Spinal cord (tissue), 10 donors: ENCODE results near the gene ARL11. TPM values are rescaled to one million over a fixed set of nuclear protein-coding genes. Genes with fewer than 3 reads are reported as not detected.

Experiments used
- DNase-seq, 6 donors: peaks; one replicate each; pipeline versions ENCODE4 v3.0.0 to v3.0.0-alpha.2; 2013 to 2015; ENCODE audit warnings: low spot score in 6 of 6, low read depth in 4 of 6
- H3K27ac ChIP-seq: one replicate; pipeline ENCODE4 v1.5.1; 2013; ENCODE audit warnings: low read depth, low read length, control low read depth
- H3K27me3 ChIP-seq: one replicate; pipeline ENCODE4 v1.6.1; 2013; ENCODE audit warnings: low read length; ENCODE audit not compliant: control insufficient read depth, insufficient read depth
- H3K36me3 ChIP-seq: one replicate; pipeline ENCODE4 v1.6.1; 2013; ENCODE audit warnings: low read length; ENCODE audit not compliant: control insufficient read depth, insufficient read depth
- H3K4me1 ChIP-seq: one replicate; pipeline ENCODE4 v1.6.1; 2013; ENCODE audit warnings: low read length; ENCODE audit not compliant: control insufficient read depth, insufficient read depth
- H3K4me3 ChIP-seq: one replicate; pipeline ENCODE4 v1.5.1; 2013; ENCODE audit warnings: low read depth, low read length, control low read depth
- H3K9me3 ChIP-seq: one replicate; pipeline ENCODE4 v1.6.1; 2013; ENCODE audit warnings: low read length; ENCODE audit not compliant: control insufficient read depth, insufficient read depth
- WGBS: methylation state at CpG from one replicate; pipeline ENCODE4 v1.1.5; 2013; ENCODE audit warnings: missing lambda C conversion rate; ENCODE audit not compliant: insufficient coverage; 5-methylcytosine and 5-hydroxymethylcytosine counted together
- polyA plus RNA-seq, 2 donors: library from polyadenylated mRNA; unstranded; fragments of 120-200 nt; gene quantifications; one replicate each; pipeline ENCODE4 v1.2.1, GENCODE V29; 2013; ENCODE audit not compliant: insufficient read length in 2 of 2
- total RNA-seq, 2 donors: library from RNA; depleted of rRNA in 1 of 2; stranded (reverse); fragments of 120-200 nt in 1 of 2; fragments of >200 nt in 1 of 2; gene quantifications; one replicate each; pipeline versions ENCODE4 v1.2.3 to v1.2.4, GENCODE V29; 2013 to 2014
- donor health status: healthy.

The ARL11 gene
- total and polyA plus RNA-seq, 4 donors: 0.24 to 0.79 (median 0.38) TPM

DNA sequence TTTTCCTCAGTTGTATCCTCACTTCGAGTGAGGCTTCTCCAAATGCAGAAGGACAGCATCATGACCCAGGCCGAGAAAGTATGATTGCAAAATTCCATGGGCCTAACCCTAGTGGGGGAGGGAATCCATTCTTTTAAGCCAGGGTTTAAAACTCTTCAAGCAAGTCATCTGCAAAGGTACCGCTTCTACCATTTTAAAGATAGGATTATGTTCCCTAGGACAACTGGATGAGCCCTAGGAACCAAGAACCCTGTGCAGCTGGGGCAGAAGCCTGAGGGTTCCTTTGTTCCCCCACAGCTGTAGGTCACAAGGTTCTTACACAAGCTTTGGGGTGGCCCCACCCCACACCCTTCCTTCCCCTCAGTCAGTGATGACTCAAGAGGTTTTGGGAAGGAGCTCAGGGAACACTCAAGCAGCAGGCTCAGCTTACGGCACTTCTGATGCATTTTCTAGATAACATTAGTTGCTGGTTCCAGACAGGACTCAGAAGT is 13.5 kb downstream of the ARL11 start:
- no peak overlapping the region for H3K4me3 ChIP-seq
- no peaks in the 10 kb centered on the region for H3K4me1 ChIP-seq
- no peak overlapping the region for H3K27ac ChIP-seq
- no peaks in the 10 kb centered on the region for H3K27me3 ChIP-seq
- H3K36me3 ChIP-seq: no peaks in the 10 kb centered on the region
- no peaks in the 10 kb centered on the region for H3K9me3 ChIP-seq
- WGBS: 87% methylated on average over 3 of the region's 4 CpGs
- peak in 1 of 6 donors; percentile 15 for DNase-seq

DNA sequence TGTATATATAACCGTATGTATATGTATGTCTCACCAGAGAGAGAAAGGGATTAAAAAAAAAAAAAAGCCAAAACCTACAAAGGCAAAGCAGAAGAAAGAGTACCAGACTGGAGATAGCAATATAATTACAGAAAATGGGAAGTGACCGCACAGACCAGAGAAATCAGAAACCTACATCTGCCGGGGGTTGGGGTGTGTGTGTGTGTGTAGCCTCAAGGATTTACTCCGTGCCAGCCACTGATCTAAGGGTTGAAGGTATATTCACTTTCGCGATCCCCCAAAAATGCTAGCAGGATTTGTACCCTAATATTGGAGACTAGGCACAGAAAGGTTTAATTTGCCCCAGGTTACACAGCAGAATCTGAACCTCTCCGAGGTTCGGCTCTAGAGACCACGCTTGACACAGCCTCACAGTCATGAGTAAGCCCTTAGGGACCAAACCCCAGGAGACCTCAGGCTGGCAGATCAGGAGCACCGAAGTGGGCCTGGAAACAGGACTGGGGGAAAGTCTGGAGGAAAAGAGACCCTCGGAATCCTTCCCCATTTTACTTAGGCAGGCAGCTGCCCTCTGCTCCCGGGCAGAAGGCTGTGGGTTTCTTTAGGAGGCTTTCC is 14.8 kb downstream of the ARL11 start:
- Histone ChIP-seq H3K27ac (no peak overlapping the region), H3K4me1 (no peaks in the 10 kb centered on the region), H3K27me3 (no peaks in the 10 kb centered on the region), H3K36me3 (no peaks in the 10 kb centered on the region), H3K9me3 (no peaks in the 10 kb centered on the region), H3K4me3 (no peak overlapping the region)
- no peak for DNase-seq
- WGBS: 94% methylated on average over 9 of the region's 12 CpGs

DNA sequence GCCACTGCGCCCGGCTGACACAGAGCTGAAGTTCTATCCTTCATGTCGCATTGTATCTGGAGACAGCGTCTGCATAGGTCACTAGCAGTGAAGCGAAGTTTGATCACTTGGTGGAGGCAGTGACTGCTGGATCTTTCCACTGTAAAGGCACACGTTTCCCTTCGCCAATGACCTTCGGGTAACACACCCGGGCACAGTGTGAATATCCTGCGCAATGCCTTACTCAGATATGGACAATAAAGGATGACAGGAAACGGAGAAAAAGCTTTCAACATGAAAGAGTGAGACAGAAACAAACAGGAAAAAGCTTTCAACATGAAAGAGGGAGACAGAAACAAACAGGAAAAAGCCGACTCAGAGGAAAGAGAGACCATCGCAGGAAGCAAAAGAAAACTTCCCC is 17.1 kb downstream of the ARL11 start:
- DNase-seq: no peak
- no peak overlapping the region for H3K4me3 ChIP-seq
- H3K4me1 ChIP-seq: no peaks in the 10 kb centered on the region
- H3K27me3 ChIP-seq: no peaks in the 10 kb centered on the region
- H3K9me3 ChIP-seq: no peaks in the 10 kb centered on the region
- no peak overlapping the region for H3K27ac ChIP-seq
- H3K36me3 ChIP-seq: no peaks in the 10 kb centered on the region
- WGBS: 84% methylated on average over 11 of the region's 13 CpGs

DNA sequence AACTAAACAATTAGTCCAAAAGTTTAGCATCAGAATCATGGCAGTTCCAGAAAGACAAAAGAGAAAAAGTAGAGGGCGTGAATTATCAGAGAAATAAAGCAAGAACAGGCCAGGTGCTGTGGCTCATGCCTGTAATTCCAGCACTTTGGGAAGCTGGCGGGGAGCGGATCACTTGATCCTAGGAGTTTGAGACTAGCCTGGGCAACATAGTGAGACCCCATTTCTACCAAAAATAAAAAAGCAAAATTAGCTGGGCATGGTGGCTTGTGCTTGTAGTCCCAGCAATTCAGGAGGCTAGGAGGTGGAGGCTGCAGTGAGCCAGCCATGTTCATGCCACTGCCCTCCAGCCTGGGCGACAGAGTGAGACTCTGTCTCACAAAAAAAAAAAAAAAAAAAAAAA is 18.4 kb downstream of the ARL11 start:
- no peaks in the 10 kb centered on the region for H3K27me3 ChIP-seq
- WGBS: 89% methylated on average over 1 of the region's 4 CpGs
- no peaks in the 10 kb centered on the region for H3K4me1 ChIP-seq
- H3K27ac ChIP-seq: no peak overlapping the region
- H3K4me3 ChIP-seq: no peak overlapping the region
- no peak for DNase-seq
- no peaks in the 10 kb centered on the region for H3K36me3 ChIP-seq
- no peaks in the 10 kb centered on the region for H3K9me3 ChIP-seq

DNA sequence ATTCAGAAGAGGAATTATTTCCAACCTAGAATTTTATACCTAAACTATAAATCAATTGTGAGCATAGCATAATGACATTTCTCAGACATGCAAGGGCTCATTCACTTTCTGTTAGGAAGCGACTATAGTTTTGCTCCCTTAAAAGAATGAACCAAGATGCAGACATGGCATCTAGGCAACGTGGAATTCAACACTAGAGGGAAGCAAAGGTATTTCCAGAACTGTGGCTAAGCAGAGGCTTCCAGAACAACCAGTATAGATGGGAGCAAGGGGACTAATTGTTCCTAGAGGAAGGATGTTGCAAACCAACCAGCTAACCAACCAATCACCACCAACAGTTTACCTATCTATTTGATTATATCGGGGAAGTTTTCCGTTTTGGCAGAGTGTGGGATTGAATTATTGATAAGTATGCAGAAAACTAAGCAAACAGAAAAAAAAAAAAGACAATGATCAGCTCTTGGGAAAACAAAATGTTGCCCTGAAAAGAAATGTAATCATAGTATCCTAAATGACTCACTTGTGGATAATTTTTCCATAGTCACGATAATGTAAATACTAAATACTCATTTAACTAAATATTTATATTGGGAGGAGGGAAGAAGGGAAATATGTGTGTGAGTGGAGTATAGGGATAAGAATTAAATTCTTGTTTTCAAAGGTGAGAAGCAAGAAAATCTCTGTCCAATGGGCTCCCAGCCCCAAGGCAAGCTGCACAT is 21.1 kb downstream of the ARL11 start:
- no peaks in the 10 kb centered on the region for H3K36me3 ChIP-seq
- H3K4me3 ChIP-seq: no peak overlapping the region
- DNase-seq: peak in 2 of 6 donors; percentile 49 to 72
- no peaks in the 10 kb centered on the region for H3K9me3 ChIP-seq
- H3K27ac ChIP-seq: no peak overlapping the region
- H3K27me3 ChIP-seq: no peaks in the 10 kb centered on the region
- no peaks in the 10 kb centered on the region for H3K4me1 ChIP-seq
- WGBS: no CpG with 5 or more reads among the region's 5 CpGs

DNA sequence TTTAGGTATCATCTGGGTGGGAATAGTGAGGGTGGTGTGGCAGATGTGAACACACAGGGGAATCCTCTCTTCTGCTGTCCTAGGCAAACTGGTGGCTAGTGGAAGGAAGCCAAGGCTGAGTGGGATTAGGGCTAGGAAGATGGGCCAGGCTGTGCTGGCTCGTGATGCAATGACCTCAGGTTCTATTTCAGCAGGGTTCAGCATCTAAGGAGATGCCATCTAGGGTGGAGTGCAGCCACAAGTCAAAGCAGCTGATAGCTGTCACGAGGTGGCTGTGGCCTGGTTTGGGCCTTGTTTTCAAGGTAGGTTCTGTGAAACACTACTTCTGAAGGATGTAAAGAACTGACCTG is 21.6 kb downstream of the ARL11 start:
- 96% methylated on average over 2 of the region's 2 CpGs for whole genome bisulfite sequencing
- Histone ChIP-seq H3K4me3 (no peak overlapping the region), H3K4me1 (no peaks in the 10 kb centered on the region), H3K27ac (no peak overlapping the region), H3K27me3 (no peaks in the 10 kb centered on the region), H3K36me3 (no peaks in the 10 kb centered on the region), H3K9me3 (no peaks in the 10 kb centered on the region)
- no peak for DNase-seq

DNA sequence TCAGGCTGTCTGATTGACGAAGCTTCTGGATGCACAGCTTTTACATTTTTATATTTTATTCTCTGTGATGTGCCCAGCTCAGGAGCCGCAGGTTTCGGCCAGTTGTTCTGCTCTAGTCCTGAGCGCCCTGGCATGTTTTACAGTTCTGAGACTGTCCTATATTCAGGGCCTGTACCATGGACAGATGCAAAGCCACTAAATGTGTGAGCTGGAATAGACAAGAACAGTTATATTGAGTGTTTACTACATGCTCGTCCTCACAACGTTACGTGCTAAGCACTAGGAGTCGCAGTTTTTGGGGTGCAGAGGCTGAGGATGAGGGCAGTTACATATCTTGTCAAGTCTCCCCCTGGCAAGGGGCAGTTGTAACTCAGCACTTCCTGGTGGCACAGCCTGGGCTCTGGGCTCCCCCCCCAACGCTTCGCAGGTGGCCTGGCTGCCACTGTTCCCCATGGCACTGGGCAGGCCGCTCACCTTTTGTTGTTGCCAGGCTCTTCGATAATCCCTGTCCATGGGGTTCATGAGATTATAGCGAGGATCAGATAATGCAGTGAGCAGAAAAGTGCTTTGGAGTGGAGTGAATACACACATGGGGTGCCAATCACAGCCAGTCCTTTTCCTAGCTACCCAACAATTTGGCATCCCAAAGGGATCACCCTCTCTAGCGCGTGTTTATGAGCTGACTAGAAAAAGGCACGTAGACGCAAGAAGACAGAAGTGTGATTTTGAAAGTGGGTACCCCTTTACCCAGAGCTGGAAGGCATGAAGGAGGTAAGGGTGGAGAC is 23.5 kb downstream of the ARL11 start:
- Histone ChIP-seq H3K27me3 (no peaks in the 10 kb centered on the region), H3K4me3 (no peak overlapping the region), H3K4me1 (no peaks in the 10 kb centered on the region), H3K36me3 (no peaks in the 10 kb centered on the region), H3K27ac (no peak overlapping the region), H3K9me3 (no peaks in the 10 kb centered on the region)
- no peak for DNase-seq
- 87% methylated on average over 8 of the region's 17 CpGs for WGBS

DNA sequence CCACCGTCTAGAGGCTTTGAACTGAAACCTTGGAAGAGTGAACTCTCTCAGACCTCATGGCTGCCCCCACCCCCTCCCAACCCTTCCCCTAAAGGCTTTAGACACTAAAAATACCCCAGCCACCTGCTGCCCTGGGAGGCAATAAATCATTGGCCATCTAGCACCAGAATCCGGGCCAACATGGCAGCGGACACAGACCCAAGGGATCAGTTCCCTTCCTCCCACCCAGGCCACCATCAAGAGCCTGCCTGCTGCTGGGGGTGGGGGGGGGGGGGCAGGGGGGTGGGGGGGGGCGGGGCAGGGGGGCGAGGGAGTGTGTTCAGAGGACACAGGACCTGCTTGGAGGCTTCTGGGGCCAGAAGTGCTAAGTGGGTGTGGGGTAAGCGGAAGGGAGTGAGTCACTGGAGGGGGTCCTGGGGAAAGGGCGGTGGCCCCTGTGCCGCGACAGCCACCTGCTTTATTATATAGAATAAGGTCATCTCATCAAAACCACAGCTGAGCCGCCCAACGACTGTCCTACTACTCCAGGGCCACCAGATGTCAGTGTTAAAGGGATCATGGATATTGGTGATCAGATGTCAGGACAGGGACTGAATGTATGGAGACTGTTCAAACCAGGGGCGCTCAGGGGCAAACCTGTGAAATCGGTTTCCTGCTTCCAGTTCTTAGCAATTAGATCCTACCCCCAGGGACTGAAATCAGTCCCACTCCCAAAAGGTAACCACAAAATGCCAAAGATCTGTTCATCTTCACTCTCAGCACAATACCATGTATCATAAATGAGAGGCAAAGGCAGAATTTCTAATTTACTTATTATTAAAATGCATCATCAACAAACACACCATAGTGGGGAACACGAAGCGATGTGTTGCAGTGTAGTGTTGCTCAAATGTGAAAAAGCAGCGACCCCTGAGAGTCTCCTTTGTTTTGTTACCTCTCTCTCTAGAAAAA is 24.3 kb downstream of the ARL11 start:
- no peak overlapping the region for H3K4me3 ChIP-seq
- H3K27me3 ChIP-seq: no peaks in the 10 kb centered on the region
- H3K27ac ChIP-seq: no peak overlapping the region
- no peaks in the 10 kb centered on the region for H3K4me1 ChIP-seq
- DNase-seq: peak in 2 of 6 donors; percentile 37 to 82
- WGBS: no CpG with 5 or more reads among the region's 16 CpGs
- no peaks in the 10 kb centered on the region for H3K9me3 ChIP-seq
- H3K36me3 ChIP-seq: peaks cover 4% of the 10 kb centered on the region

DNA sequence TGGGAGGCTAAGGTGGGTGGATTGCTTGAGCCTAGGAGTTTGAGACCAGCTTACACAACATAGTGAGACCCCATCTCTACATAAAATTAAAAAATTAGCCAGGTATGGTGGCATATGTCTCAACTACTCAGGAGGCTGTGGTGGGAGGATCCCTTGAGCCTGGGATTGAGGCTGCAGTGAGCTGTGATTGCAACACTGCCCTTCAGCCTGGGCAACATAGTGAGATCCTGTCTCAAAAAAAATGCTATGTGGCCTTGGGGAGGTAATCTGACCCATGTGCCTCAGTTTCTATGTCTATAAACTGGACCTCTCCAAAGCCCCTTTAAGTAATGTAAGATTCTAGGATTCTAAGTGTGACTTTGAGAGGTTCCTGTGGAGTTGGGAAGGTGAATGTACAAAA is 25.2 kb downstream of the ARL11 start:
- Histone ChIP-seq H3K4me3 (no peak overlapping the region), H3K36me3 (peaks cover 4% of the 10 kb centered on the region), H3K9me3 (no peaks in the 10 kb centered on the region), H3K27ac (no peak overlapping the region), H3K27me3 (no peaks in the 10 kb centered on the region), H3K4me1 (no peaks in the 10 kb centered on the region)
- DNase-seq: no peak
